ENCODE measurements around the gene CST7. TPM values are rescaled to one million over a fixed set of nuclear protein-coding genes. Genes with fewer than 3 reads are reported as not detected.

Gene CST7
- polyA plus RNA-seq, 1 donor from 2014 or later = not detected

DNA sequence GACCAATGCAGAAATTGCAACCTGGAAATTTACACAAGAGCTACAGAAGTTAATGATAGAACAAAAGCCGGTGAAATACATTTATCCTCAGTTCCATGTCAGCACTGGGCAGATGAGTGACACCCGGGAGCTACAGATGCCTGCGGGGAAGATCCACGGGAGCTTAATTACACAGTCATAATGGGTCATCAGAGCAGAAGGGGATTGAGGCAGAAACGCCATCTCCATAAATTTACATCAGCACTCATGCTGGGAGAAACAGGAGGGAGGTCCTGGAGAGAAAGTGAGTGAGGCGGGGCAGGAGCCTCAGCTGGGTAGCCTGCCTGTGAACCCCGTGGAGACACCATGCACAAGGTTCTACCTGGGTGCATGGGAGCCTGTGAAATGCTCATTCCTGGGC lies 37.6 kb upstream of the CST7 start:
- Histone ChIP-seq H3K4me2 (ENCODE audit: low read length) (no peak overlapping the region), H4K20me1 (ENCODE audit: insufficient read depth) (no peaks in the 10 kb centered on the region), H3K27ac (ENCODE audit: low read length) (peak overlapping the region; percentile 45), H3K36me3 (ENCODE audit: insufficient read depth, low read length) (no peaks in the 10 kb centered on the region), H3F3A (ENCODE audit: insufficient read depth, low read length, poor library complexity, severe bottlenecking) (no peaks in the 10 kb centered on the region), H3K27me3 (ENCODE audit: insufficient read depth, low read depth, low read length) (no peaks in the 10 kb centered on the region), H2AFZ (ENCODE audit: low read depth, low read length) (no peak overlapping the region), H3K9ac (ENCODE audit: low read length) (no peak overlapping the region), H3K4me3 (ENCODE audit: low read length) (peak overlapping the region; percentile 28), H3K9me2 (ENCODE audit: insufficient read depth, low read length) (no peaks in the 10 kb centered on the region), H3K79me2 (replicated peaks; ENCODE audit: insufficient read depth, low read length) (no peaks in the 10 kb centered on the region), H3K9me3 (ENCODE audit: low read length) (no peaks in the 10 kb centered on the region)
- TF ChIP-seq RAD21 (conservative IDR thresholded peaks at IDR 0.05) (no peak), MXI1 (conservative IDR thresholded peaks at IDR 0.05; ENCODE audit: poor library complexity, severe bottlenecking) (no peak), SMC3 (conservative IDR thresholded peaks at IDR 0.05; ENCODE audit: poor library complexity) (no peak), POLR2AphosphoS5 (IDR thresholded peaks at IDR 0.05) (peak; percentile 28), EZH2 (IDR thresholded peaks at IDR 0.05; ENCODE audit: borderline replicate concordance, insufficient read depth, low read length, poor library complexity, severe bottlenecking) (no peak), TAF1 (IDR thresholded peaks at IDR 0.05; ENCODE audit: low read depth) (no peak), EP300 (conservative IDR thresholded peaks at IDR 0.05; ENCODE audit: poor library complexity, severe bottlenecking) (peak; percentile 68)
- TF ChIP-seq, protein P1, sequence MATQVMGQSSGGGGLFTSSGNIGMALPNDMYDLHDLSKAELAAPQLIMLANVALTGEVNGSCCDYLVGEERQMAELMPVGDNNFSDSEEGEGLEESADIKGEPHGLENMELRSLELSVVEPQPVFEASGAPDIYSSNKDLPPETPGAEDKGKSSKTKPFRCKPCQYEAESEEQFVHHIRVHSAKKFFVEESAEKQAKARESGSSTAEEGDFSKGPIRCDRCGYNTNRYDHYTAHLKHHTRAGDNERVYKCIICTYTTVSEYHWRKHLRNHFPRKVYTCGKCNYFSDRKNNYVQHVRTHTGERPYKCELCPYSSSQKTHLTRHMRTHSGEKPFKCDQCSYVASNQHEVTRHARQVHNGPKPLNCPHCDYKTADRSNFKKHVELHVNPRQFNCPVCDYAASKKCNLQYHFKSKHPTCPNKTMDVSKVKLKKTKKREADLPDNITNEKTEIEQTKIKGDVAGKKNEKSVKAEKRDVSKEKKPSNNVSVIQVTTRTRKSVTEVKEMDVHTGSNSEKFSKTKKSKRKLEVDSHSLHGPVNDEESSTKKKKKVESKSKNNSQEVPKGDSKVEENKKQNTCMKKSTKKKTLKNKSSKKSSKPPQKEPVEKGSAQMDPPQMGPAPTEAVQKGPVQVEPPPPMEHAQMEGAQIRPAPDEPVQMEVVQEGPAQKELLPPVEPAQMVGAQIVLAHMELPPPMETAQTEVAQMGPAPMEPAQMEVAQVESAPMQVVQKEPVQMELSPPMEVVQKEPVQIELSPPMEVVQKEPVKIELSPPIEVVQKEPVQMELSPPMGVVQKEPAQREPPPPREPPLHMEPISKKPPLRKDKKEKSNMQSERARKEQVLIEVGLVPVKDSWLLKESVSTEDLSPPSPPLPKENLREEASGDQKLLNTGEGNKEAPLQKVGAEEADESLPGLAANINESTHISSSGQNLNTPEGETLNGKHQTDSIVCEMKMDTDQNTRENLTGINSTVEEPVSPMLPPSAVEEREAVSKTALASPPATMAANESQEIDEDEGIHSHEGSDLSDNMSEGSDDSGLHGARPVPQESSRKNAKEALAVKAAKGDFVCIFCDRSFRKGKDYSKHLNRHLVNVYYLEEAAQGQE (IDR thresholded peaks at IDR 0.05; ENCODE audit: borderline replicate concordance) = no peak
- TF ChIP-seq, protein P2, sequence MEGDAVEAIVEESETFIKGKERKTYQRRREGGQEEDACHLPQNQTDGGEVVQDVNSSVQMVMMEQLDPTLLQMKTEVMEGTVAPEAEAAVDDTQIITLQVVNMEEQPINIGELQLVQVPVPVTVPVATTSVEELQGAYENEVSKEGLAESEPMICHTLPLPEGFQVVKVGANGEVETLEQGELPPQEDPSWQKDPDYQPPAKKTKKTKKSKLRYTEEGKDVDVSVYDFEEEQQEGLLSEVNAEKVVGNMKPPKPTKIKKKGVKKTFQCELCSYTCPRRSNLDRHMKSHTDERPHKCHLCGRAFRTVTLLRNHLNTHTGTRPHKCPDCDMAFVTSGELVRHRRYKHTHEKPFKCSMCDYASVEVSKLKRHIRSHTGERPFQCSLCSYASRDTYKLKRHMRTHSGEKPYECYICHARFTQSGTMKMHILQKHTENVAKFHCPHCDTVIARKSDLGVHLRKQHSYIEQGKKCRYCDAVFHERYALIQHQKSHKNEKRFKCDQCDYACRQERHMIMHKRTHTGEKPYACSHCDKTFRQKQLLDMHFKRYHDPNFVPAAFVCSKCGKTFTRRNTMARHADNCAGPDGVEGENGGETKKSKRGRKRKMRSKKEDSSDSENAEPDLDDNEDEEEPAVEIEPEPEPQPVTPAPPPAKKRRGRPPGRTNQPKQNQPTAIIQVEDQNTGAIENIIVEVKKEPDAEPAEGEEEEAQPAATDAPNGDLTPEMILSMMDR (IDR thresholded peaks at IDR 0.05; ENCODE audit: poor library complexity, severe bottlenecking) = no peak

DNA sequence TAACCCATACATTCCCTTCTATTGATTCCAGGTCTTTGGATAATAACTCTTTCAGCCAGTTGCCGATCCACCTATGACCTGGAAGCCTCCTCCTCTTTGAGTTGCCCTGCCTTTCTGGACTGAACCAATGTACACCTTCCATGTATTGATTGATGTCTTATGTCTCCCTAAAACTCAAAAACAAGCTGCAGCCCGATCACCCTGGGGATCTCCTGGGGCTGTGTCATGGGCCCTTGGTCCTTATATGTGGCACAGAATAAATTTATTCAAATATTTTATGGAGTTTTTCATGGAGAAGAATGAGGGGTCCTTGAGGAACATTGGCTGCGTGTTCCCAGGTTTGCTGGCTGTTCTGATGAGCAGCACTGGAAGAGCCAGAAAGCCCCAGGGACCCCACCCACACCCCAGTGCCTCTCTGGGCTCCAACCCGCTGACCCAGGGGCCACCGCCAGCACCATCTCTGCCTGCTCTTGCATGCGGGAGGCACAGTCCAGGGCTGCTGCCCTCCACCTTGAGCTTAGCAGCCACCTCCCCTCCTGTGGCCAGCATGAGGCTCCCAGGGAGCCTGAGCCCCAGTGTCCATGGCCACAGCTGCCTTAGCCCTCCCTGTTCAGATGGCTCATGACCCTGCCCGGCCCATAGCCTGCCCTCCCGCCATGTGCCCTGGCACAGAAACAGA lies 36.5 kb upstream of the CST7 start:
- Histone ChIP-seq H3K4me2 (ENCODE audit: low read length) (no peak overlapping the region), H3K4me3 (ENCODE audit: low read length) (no peak overlapping the region), H3K79me2 (replicated peaks; ENCODE audit: insufficient read depth, low read length) (no peaks in the 10 kb centered on the region), H3K9me2 (ENCODE audit: insufficient read depth, low read length) (no peaks in the 10 kb centered on the region), H4K20me1 (ENCODE audit: insufficient read depth) (no peaks in the 10 kb centered on the region), H3F3A (ENCODE audit: insufficient read depth, low read length, poor library complexity, severe bottlenecking) (no peaks in the 10 kb centered on the region), H2AFZ (ENCODE audit: low read depth, low read length) (no peak overlapping the region), H3K27ac (ENCODE audit: low read length) (no peak overlapping the region), H3K36me3 (ENCODE audit: insufficient read depth, low read length) (no peaks in the 10 kb centered on the region), H3K9me3 (ENCODE audit: low read length) (no peaks in the 10 kb centered on the region), H3K27me3 (ENCODE audit: insufficient read depth, low read depth, low read length) (no peaks in the 10 kb centered on the region), H3K9ac (ENCODE audit: low read length) (no peak overlapping the region)
- TF ChIP-seq, protein P1 (IDR thresholded peaks at IDR 0.05; ENCODE audit: borderline replicate concordance) = no peak
- no peak for TF ChIP-seq POLR2AphosphoS5 (IDR thresholded peaks at IDR 0.05)
- TF ChIP-seq EZH2 (IDR thresholded peaks at IDR 0.05; ENCODE audit: borderline replicate concordance, insufficient read depth, low read length, poor library complexity, severe bottlenecking) = no peak
- TF ChIP-seq MXI1 (conservative IDR thresholded peaks at IDR 0.05; ENCODE audit: poor library complexity, severe bottlenecking) = no peak
- no peak for TF ChIP-seq EP300 (conservative IDR thresholded peaks at IDR 0.05; ENCODE audit: poor library complexity, severe bottlenecking)
- no peak for TF ChIP-seq TAF1 (IDR thresholded peaks at IDR 0.05; ENCODE audit: low read depth)
- TF ChIP-seq, protein P2 (IDR thresholded peaks at IDR 0.05; ENCODE audit: poor library complexity, severe bottlenecking) = no peak
